ENCODE results near the gene BMPER. TPM values are rescaled to one million over a fixed set of nuclear protein-coding genes. Genes with fewer than 3 reads are reported as not detected.

Gene BMPER
- total and polyA plus RNA-seq, 10 of the 15 experiments (the other 5 are each of a cell fraction or from before 2014, with no cell fraction given): 0.02 to 0.08 TPM; not detected in 8

- DNase-seq (ENCODE audit: low read depth, low spot score): no peak
- Histone ChIP-seq H2AFZ (ENCODE audit: control insufficient read depth, low read depth, low read length) (no peak overlapping the region), H3K4me3 (no peak overlapping the region), H3K9me3 (replicated peaks; ENCODE audit: control insufficient read depth, insufficient read depth, low read length) (no peaks in the 10 kb centered on the region), H3K4me1 (ENCODE audit: control insufficient read depth, insufficient read depth, low read length) (no peaks in the 10 kb centered on the region), H4K20me1 (ENCODE audit: control insufficient read depth, insufficient read depth) (no peaks in the 10 kb centered on the region), H3K27ac (ENCODE audit: control insufficient read depth, insufficient read depth) (no peak overlapping the region), H3K79me2 (ENCODE audit: control insufficient read depth, insufficient read depth, low read length) (no peaks in the 10 kb centered on the region), H3K9ac (ENCODE audit: control insufficient read depth, insufficient read depth, low read length) (no peak overlapping the region), H3K27me3 (replicated peaks in 1 of 2; ENCODE audit: control insufficient read depth in 2 of 2, insufficient read depth in 2 of 2, low read length in 1 of 2) (peaks cover 6 to 7% of the 10 kb centered on the region in 2 experiments), H3K4me2 (ENCODE audit: control insufficient read depth, insufficient read depth) (no peak overlapping the region), H3K36me3 (ENCODE audit: control insufficient read depth in 2 of 2, insufficient read depth in 2 of 2, low read length in 1 of 2) (no peaks in the 10 kb centered on the region)
- no peak for FAIRE-seq
- ATAC-seq: no peak
- ChIA-PET SMC1A (ENCODE audit: uncharacterized antibody, unreplicated experiment) (no interaction called here), CTCF (no interaction called here), RAD21 (ENCODE audit: unreplicated experiment) (no interaction called here), POLR2A (no interaction called here)
- BruUV-seq (replicated peaks): no TSS peak
- WGBS (ENCODE audit: insufficient coverage, insufficient replicate concordance, low lambda C conversion rate, missing lambda C conversion rate): 22% methylated on average over 4 of the region's 4 CpGs
- in situ Hi-C loops (cut with MboI): no loop called here
- intact Hi-C loops (cut with micrococcal nuclease; ENCODE audit: unreplicated experiment): no loop called here
- no peak for TF ChIP-seq MYC (IDR thresholded peaks at IDR 0.05; ENCODE audit: insufficient read depth, insufficient read length, insufficient replicate concordance, low read length, severe bottlenecking)
Measured at GRCh38 chr7:33901199-33901598, 4.1 kb upstream of the BMPER start.

GRCh38 chr7:33901847-33902246 lies 3.5 kb upstream of the BMPER start:
- FAIRE-seq: no peak
- DNase-seq (ENCODE audit: low read depth, low spot score): no peak
- H3K36me3 ChIP-seq (ENCODE audit: control insufficient read depth in 2 of 2, insufficient read depth in 2 of 2, low read length in 1 of 2): no peaks in the 10 kb centered on the region
- BruUV-seq (replicated peaks): no TSS peak
- H3K4me1 ChIP-seq (ENCODE audit: control insufficient read depth, insufficient read depth, low read length): no peaks in the 10 kb centered on the region
- ChIA-PET POLR2A (interaction anchor here (0.6 kb wide), 1 partner anchor 32 kb away, joined by 6 read pairs; no protein-coding TSS in a partner anchor), CTCF (no interaction called here), RAD21 (ENCODE audit: unreplicated experiment) (no interaction called here), SMC1A (ENCODE audit: uncharacterized antibody, unreplicated experiment) (no interaction called here)
- peaks cover 6 to 7% of the 10 kb centered on the region in 2 experiments for H3K27me3 ChIP-seq (replicated peaks in 1 of 2; ENCODE audit: control insufficient read depth in 2 of 2, insufficient read depth in 2 of 2, low read length in 1 of 2)
- TF ChIP-seq HCFC1 (IDR thresholded peaks at IDR 0.05; ENCODE audit: low read length) (no peak), HSF1 (IDR thresholded peaks at IDR 0.05; ENCODE audit: low read depth, low read length) (no peak), RBBP5 (conservative IDR thresholded peaks at IDR 0.05) (no peak), POLR2AphosphoS5 (IDR thresholded peaks at IDR 0.05; ENCODE audit: low read length) (no peak)
- no peak overlapping the region for H3K9ac ChIP-seq (ENCODE audit: control insufficient read depth, insufficient read depth, low read length)
- in situ Hi-C loops (cut with MboI) (no loop called here), intact Hi-C loops (cut with micrococcal nuclease; ENCODE audit: unreplicated experiment) (no loop called here)
- no peak overlapping the region for H3K4me3 ChIP-seq
- H3K27ac ChIP-seq (ENCODE audit: control insufficient read depth, insufficient read depth): no peak overlapping the region
- H4K20me1 ChIP-seq (ENCODE audit: control insufficient read depth, insufficient read depth): no peaks in the 10 kb centered on the region
- no peak for ATAC-seq
- no peak overlapping the region for H2AFZ ChIP-seq (ENCODE audit: control insufficient read depth, low read depth, low read length)
- H3K9me3 ChIP-seq (replicated peaks; ENCODE audit: control insufficient read depth, insufficient read depth, low read length): no peaks in the 10 kb centered on the region
- 3% methylated on average over 2 of the region's 2 CpGs for WGBS (ENCODE audit: insufficient coverage, insufficient replicate concordance, low lambda C conversion rate, missing lambda C conversion rate)
- no peaks in the 10 kb centered on the region for H3K79me2 ChIP-seq (ENCODE audit: control insufficient read depth, insufficient read depth, low read length)
- H3K4me2 ChIP-seq (ENCODE audit: control insufficient read depth, insufficient read depth): no peak overlapping the region
